HG02571 (cell line): ENCODE results near the gene GREB1.

Experiments used
- ATAC-seq: cut with Tn5 transposase; IDR thresholded peaks from one replicate; pipeline ENCODE4 v1.9.1; 2021; ENCODE audit warnings: mild to moderate bottlenecking, moderate library complexity; ENCODE audit not compliant: unreplicated experiment

The GREB1 gene

GRCh38 chr2:11629851-11630250, 96.0 kb downstream of the GREB1 start:
- ATAC-seq: no peak

DNA sequence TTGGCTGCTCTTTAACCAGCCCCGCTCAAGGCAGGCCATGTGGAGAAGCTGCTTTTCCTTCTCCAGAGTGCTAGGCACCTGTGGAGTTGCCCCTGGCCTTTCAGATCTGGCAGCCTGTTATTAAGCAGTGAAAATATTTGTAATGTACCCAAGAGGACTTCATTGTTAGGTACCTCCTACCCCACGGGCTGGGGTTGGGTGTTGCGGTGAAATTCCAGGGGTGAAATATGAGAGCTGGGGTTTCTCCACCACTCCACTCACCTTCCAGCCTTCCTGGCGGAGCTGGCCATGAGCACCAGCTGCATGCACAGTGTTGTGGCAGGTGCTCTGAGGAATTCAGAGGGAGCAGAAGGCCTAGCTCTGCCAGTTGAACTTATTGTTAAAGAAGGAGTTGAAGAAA, 97.0 kb downstream of the GREB1 start:
- ATAC-seq: no peak

DNA sequence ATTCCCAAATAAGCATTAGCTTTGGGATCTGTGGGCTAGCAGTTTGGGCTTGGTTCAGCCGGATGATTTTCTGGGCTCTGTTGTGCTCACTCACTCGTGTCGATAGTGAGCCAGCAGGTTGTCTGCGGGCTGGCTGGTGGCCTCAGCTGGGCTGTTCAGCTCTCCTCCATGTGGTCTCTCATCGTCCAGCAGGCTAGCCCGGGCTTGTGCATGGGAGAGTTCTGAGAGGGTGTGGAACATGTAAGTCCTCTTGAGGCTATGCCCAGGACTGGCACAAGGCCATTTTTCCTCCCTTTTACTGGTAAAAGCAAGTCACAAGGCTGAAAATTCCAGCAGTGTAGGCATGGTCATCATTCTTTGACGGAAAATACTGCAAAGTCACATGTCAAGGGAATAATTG, 97.6 kb downstream of the GREB1 start:
- no peak for ATAC-seq

GRCh38 chr2:11633923-11634478, 100.2 kb downstream of the GREB1 start:
- ATAC-seq: no peak

DNA sequence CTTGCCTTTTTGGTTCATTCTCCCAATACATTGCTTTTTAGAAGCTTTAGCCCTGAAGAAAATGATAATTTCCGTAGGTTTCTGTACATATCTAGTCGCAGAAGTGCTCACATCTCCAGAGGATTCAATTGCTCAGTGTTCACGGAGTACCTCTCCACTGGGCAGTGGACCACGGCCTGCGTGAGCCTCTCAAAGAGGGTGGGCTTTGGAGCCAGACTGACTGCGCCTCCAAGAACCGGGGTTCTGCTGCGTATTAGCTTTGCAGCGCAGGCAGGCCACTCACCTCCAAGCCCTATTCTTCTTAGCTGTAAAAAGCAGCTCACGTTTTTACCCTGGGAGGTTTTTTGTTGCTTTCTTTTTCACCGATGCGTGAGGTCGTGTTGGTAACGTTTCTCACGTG, 100.7 kb downstream of the GREB1 start:
- no peak for ATAC-seq

DNA sequence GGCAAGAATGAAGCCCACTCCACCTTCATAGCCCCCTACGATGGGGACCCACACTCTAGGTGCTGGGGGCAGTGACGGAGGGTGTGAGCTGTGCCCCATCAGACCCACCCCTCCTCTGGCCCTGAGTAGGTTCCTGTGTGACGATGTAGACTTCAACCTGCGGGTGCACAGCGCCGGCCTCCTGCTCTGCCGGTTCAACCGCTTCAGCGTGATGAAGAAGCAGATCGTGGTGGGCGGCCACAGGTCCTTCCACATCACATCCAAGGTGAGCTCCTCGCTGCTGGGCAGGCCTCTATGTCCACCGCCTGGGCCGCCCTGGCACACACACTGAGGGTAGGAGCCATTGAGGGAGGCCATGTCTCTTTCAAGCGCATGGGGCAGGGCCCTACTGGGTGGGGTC, 101.3 kb downstream of the GREB1 start:
- no peak for ATAC-seq

DNA sequence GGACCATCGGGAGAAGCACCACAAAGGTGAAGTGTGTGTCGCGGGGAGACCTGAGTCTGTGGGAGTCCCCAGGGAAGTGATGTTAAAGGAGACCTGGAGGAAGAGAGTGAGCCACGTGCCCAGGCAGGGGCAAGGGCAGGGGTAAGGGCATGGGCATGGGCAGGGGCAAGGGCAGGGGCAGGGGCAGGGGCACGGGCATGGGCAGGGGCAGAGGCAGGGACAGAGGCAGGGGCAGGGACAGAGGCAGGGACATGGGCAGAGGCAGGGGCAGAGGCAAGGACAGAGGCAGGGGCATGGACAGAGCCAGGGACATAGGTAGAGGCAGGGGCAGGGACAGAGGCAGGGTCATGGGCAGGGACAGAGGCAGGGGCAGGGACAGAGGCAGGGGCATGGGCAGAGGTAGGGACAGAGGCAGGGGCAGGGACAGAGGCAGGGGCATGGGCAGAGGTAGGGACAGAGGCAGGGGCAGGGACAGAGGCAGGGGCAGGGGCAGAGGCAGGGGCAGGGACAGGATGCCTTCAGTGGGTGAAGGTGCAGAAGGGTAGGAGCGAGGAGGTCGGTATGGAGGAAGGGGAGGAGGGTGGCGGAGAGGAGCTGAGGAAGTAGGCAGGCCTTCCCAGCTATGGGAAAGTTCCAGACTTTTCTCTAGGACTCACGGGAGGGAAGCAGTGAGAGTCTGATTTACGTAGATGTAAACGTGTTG, 102.9 kb downstream of the GREB1 start:
- no peak for ATAC-seq

GRCh38 chr2:11637546-11637945, 103.7 kb downstream of the GREB1 start:
- no peak for ATAC-seq

DNA sequence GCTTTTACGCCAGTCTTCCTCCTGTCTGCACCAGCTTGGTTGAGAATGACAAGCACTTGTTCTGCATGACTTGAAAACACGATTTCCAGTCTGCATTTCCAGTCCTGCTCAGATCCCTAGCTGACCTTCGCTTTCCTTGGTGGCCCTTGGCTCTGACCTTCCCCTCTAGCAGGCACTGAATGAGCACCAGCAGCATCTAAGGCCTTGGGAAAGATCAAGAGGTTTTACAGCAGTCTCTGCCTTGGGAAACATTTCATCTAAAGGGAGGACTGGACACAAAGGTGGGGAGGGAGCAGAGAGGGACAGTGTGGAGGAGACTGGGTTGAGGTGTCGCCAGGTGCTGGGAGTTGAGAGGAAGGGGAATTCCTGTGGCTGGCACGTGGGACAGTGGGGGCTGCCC, 105.7 kb downstream of the GREB1 start:
- no peak for ATAC-seq

DNA sequence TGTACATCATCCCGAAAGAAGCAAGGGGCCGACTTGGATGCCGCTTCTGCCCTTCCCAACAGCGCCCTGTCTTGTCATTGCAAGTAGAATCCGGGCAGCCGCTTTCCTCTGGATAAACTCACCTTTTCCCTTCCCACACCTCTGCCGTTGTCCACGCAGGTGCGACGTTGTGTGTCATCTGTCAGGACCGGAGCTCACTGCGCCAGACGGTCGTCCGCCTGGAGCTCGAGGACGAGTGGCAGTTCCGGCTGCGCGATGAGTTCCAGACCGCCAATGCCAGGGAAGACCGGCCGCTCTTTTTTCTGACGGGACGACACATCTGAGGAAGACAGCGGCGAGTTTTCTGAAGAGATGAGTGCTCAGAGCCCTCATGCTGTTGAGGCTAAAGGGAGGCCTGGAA, 106.3 kb downstream of the GREB1 start:
- ATAC-seq: no peak

- ATAC-seq: no peak
Observed at GRCh38 chr2:11642972-11643371, 109.1 kb downstream of the GREB1 start.

- ATAC-seq: no peak
Observed at GRCh38 chr2:11644293-11644692, 110.4 kb downstream of the GREB1 start.

DNA sequence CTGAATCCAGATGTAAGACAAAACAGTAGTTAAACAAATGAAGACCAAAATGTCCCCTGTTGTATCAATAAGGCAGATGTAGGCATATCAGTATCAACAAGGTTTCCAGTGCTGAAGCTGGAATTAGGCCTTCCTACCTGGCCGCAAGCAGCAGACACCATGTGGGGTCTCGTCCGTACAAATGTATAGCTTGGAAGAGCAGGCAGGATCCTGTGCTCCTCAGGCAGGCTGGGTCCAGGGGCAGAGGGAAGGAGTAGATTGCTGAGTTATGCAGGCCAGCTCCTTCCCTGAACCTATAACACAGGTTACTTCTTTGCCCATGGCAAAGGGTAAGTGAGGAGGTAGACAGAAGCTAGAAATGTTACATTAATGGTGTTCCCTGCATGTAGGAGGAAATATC, 112.7 kb downstream of the GREB1 start:
- ATAC-seq: no peak

- no peak for ATAC-seq
Observed at GRCh38 chr2:11647834-11648600, 114.2 kb downstream of the GREB1 start.

GRCh38 chr2:11649093-11649492, 115.2 kb downstream of the GREB1 start:
- no peak for ATAC-seq

GRCh38 chr2:11651856-11652548, 118.2 kb downstream of the GREB1 start:
- ATAC-seq: no peak

DNA sequence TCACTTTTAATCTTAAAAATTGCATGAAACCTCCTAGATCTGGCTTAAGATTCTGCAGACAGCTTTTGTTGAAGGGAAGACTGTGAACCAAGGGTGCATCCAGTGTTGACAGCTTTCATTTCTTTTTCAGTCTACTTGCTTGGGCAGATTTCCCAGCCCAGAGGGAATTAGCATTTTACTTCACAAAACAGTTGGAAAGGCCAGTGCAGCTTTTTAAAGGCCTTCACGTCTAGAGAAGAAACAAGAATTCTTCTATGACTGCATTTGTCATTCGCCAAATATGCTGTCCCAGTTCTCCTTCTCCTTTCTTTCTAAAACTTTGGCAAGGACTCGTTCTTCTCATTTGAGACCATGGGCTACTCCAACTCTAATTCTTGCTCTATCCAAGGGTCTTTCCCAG, 118.7 kb downstream of the GREB1 start:
- ATAC-seq: no peak

DNA sequence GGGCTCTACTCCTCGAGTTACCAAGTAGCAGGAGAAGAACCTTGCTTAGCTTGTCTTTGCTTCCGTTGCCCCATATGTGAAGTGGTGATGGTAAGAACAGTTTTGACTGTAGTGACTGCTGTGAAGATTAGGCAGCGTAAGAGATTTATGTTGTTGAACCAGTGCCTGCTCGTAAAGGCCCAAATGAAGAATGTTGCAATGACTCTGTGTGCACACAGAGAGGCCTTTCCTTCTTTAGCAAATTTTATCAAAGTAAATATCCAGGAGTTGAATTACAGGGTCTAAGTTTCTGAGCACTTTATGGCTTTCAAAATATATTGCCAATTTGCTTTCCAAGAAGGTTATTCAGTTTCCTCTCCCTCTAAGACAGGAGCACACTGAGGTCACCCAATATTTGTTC, 121.7 kb downstream of the GREB1 start:
- no peak for ATAC-seq

DNA sequence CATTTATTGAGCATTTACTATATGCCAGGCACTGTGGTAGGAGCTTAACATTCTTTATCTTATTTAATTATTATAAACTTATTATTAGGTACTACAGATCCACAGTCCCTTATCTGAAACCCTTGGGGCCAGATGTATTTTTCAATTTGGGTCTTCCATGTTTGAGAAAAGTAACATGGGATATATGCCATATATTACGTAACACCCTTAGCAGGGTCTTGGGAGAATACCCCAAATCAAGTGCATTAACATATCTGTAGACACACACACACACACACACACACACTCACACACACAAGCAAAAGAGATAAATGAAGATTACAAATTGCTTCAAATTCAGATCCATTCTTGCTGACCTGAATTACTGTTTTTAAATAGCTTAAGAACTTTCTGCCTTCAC, 122.4 kb downstream of the GREB1 start:
- ATAC-seq: no peak

- no peak for ATAC-seq
Observed at GRCh38 chr2:11656671-11657101, 122.8 kb downstream of the GREB1 start.

DNA sequence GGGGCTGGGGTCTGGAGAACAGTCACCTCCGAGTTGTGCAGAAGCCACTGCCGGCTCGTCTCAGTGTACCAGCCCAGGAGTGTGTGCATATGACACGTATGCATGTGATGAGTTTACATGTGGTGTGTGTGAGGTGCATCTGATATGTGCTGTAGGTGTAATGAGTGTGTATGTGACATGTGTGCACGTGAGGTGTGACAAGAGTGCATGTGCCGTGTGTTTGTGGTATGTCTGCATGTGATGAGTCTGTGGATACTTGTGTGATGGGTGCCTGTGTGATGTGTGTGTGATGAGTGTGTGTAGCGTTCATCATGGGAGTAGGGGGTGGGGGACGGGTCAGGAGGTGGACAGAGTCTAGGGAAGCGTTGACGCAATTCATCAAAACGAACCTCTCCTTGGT, 123.3 kb downstream of the GREB1 start:
- ATAC-seq: no peak

DNA sequence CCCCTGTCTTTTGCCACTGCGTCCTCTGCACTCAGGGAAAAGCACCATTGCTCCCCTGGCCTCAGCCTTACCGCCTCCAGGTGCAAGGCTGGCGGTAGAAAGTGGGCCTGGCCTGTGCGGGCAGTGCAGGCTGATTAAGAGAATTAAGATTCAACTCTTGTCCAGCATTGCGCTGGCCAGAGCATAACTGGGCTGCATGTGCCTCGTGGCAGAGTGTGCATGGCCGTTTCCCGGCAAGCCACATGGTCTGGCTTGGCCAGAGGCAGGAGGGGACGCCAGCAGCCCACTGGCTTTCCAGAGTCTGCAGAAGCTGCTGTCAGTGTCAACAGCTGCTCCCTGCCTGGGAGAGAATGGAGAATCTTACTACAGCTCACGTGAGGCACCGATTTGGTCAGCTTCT, 123.8 kb downstream of the GREB1 start:
- ATAC-seq: no peak
